TTC549 (cell line): ENCODE results near the gene CHN2.

Experiments
- FAIRE-seq: peaks from 2 replicates; lab custom pipeline; 2012; peaks lifted over from hg19 to GRCh38; lab: Jason Lieb, UNC

CHN2 gene

DNA sequence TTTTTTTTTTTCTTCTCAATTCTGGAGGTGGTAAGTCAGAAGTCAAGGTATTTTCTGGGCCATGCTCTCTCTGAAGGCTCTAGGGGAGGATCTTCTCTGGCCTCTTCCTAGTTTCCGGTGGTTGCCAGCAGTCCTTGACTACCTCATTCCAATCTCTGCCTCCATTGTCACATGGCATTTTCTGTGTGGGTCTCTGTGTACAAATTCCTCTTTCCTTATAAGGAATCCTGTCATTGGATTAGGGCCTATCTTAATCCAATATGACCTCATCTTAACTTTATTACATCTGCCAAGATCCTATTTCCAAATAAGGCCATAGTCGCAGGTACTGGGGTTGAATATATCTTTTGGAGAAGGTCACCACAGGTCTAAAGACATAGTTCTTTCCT is 239.8 kb downstream of the CHN2 start:
- FAIRE-seq, result no peak

DNA sequence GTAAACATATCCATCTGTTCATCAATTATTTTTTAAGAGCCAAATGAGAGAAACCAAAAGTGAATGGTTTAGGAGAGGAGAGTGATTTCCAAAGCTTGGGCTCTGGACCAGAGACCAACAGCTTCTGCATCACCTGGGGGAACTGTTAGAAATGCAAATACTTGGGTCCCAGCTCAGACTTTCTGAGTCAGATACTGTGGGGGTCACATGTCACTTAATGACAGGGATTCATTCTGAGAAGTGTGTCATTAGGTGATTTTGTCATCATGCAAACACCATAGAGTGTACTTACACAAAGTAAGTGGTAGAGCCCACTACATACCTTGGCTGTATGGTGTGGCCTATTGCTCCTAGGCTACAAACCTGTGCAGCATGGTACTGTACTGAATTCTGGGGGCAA is 240.6 kb downstream of the CHN2 start:
- no peak for FAIRE-seq

DNA sequence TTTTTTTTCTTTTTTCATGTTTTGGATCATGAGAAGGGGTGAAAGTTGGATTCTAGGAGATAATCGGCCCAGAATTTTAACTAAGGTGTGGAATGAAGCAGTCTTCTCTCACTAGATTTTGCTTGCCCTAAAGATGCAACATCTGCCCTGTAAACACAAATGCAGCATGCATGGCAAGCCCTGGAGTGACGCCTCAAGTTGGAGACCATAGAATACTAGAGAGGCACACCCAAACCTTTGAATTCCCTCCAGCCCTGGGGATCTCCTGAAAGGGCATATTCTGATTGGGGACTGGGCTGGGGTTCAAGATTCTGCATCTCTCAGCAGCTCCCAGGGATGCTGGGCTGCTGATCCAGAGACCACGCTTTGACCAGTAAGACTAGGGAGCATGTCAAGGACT is 241.3 kb downstream of the CHN2 start:
- no peak for FAIRE-seq

DNA sequence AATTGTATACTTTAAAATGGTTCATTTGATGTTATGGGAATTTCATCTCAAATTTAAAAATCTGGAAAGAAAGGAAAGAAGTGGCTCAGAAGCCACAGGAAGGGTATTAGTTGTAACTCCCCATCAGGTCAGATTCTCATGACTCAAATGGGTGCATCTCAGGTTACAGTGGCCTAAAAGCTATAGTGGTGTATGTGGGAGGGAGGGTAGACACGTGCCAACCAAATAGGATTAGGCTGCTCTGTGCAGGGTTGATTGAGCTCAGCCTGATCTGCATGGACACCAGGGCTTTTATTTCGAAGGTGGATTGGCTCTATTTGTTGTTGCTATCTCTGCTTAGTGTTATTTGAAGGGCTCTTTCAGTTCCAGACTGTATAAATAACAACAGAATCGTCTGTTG is 247.6 kb downstream of the CHN2 start:
- no peak for FAIRE-seq

DNA sequence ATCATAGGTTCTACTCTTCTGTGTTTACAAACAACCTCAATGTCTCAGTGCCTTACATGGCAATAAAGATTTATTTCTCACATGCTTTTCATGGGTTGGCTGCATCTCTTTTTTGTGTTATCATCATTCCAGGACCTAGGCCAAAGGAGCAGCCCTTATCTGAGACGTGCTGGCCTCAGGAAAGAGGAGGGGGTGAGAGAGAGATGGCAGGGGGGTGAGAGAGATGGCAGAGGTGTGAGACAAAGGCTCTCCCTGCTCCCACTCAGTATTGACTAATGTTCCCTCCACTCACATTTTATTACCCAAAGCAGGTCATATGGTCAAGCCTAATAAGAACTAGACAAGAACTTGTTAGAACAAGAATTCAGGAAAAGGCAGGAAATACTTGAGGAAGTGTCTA is 249.0 kb downstream of the CHN2 start:
- no peak for FAIRE-seq

DNA sequence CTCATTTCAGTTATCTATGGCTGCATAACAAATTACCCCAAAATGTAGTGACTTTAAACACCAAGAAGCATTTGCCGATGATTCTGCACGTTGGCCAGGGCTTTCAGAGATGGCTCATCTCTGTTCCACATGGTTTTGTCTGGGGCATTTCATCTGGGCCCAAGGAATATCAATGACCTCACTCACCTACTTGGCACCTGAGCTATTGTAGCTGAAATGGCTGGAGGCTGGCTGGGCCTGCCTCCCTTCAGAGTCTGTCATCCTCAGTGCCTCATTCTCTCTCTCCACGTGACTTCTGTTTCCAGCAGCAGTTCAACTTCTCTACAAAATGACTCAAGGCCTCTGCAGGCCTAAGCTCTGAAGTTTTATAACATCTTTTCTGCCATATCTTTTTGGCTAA is 249.7 kb downstream of the CHN2 start:
- no peak for FAIRE-seq

DNA sequence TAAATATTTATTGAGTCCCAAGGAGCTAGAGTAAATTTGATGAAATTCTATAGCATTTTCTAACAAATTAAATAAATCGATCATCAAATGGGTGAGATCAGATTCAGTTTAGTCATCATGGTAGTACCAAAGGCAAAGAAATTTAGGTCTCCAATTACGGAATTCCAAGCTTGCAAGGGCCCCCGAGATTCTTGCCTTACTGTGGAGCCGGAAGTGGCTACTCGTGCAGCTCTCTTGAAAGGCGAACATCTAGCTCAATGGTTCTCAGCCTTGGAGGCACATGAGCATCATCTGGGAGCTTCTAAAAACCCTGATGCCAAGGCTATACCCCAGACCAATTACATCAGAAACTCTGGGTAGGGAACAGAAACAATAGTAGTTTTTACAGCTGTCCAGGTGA is 251.2 kb downstream of the CHN2 start:
- FAIRE-seq, result no peak

DNA sequence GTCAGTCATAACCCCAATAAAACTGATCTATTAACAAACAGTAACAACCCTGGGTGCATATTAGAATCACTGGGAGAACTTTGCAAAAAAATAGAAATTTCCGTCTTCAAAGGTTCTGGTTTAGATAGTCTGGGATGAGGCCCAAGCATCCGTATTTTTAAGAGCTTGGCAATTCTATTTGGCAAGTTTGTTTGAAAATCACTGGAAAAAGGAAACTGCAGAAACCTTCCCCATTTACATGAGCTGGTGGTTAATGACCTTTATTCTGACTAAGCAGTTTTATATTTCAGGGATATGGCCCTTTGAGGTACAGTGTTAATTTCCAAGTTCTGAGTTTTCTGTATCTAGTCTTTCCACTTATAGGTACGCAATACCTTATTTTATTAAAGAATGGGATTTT is 253.3 kb downstream of the CHN2 start:
- no peak for FAIRE-seq

DNA sequence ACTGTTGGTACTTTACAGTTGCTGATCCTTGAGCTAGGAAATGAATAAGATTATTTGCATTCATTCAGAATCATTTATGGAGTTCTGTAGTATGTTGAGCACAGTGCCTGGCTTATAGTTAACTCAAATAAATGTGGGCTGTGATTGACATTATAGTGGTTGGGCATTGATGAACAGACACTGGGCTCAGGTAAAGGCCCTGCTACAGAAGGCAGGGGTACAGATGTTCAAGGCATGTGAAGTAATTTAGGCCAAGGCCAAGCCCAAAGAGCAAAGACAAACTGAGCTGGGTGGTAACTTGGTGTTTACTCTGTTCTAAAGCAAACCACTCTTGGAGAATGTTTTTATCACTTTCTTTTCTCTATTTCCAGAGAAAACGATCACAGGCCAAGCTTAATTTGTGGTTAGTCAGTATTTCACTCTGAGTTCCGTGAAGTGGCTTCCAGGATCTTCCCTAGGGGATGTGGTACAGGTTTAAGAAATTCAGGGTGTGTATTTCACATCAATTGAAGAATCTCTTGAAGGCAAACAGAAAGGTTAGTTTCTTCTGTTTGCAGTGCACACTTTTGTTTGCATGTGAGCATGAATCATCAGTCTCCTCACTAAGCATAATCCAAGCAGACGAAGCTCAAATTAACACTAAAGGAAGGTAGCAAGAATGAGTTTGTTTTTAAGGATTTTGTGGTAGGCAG is 255.1 kb downstream of the CHN2 start:
- FAIRE-seq, result no peak

DNA sequence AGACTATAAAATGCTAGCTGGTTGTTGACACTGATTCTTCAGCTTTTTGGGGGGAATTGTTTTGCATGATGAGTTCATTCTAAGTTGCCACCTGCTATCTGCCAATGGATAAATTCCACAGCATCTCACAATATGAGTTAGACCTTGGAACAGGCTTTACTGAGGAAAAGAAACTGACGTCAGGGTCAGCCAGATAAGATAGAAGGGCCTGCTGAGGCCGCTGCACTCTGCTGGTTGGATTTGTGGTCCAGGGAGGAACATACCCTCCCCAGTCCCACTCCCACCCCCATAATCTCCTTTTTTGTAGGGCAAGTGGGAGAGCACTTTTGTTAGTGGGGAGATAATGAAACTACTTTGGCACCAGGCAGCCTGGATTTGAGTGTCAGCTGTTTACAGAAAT is 258.4 kb downstream of the CHN2 start:
- FAIRE-seq, result no peak

DNA sequence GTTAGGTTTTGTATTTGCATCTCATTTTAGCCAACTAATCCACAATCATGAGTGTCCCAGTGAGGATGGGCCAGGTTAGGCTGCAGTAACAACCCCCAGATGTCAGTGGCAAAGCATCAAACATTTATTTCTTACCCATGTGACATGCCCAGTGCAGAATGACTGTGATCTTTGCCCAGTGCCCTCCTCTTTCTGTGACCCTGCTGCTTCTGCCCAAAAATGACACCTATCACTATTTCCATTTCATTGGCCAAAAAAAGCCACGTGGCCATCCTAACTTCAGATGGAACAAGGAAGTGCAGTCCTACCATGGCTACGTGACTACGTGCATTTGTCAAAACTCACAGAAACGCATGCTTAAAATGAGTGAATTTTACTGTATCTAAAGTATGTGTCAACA is 259.9 kb downstream of the CHN2 start:
- FAIRE-seq, result no peak

DNA sequence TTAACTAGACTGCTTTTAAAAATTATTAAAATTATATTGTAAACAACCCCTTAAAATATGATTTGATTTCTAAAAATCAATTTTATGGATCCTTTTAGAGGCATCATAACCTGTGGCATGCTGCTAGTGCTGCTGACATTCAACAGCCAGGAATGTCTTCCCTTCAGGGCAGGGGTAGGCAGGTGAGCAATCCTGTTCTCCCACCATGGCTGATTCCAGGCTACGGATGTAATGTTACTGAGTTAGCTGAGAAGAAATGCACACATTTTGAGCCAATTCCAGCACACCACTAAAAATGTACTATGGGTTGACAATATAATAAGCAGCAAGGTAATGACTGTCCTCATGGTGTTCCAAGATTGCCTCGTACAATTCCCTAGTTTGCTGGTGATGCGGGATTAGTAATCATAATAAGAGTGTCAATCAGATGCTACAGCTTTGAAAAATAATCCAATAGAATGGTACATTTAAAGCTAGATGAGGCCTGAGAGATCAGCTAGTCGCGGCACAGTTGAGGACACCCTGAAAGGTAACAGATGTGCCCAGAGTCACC is 260.4 kb downstream of the CHN2 start:
- no peak for FAIRE-seq

DNA sequence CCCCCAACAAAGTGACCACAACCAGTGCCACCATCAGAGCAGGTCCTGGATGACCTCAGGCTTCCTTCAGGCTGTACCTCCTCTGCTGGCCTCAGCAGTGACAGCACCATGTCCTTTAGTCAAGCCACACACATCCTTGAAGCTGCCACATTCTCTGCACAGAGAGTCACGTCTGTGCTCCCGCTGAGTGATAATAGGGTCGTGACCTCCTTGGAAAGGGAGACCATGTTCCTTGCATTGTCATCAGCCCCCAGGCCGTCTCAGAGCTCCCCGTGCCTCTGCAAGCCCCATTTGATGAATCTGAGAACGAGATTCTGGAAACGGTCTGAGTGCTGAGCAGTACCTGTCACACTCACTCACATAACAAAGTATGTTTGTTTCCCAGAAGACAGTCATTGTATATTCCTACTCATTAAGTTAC is 262.6 kb downstream of the CHN2 start:
- no peak for FAIRE-seq

DNA sequence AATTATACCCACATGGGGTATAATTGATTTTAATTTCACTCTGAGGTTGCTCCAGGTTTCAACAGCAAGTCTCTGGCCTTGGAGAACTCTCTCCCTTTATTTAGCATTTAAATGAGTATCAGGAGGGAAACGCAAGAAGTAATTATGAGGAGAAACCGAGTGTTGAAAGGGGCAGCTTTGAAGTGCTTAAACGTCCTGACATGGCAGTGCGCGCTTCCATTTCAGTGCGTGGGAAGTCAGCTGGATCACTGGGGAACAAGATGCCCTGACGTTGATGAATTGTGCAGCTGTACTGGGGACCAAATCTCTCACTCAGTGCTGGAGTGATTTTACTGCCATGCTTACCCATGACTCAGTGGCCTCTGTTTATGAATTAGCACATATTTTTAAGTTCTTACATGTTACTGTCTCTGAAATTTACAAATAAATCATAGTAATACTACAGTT is 263.0 kb downstream of the CHN2 start:
- no peak for FAIRE-seq

DNA sequence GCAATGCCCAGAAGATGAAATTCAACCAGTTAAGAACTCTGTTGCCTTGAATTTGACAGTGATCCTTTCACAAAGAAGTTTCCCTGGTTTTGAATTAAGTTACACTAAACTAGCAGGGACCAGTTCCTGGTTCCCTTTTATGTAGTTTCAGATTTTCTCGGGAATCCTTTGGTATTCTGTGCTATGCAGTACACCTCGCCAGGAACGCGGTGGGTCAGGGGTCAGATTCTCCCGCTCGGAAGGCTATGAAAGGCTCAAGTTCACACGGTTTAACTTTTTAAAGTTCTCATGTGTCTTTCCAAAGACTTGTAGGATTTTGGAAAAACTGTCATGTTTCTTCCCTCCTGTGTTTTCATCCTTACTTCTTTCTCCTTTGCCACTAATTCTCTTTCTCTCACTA is 264.4 kb downstream of the CHN2 start:
- no peak for FAIRE-seq

DNA sequence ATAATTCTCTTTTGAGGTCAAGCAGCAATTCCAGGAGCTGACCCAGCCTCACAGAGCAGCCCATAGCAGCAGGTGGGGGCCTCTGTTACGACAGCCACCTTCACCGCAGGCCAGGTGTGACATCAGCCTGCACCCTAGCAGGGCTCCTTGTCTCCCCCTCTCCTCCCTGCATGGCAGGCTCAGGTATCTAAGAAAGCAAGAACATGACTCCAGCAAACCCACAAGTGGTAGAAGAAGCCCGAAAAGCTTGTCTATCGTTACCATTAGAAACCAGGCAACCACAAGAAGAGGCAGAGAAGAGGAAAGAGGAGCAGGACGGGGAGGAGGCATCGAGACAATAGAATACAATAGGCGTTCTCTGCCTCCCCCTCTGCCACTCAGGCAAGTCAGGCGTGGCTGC is 265.0 kb downstream of the CHN2 start:
- no peak for FAIRE-seq

DNA sequence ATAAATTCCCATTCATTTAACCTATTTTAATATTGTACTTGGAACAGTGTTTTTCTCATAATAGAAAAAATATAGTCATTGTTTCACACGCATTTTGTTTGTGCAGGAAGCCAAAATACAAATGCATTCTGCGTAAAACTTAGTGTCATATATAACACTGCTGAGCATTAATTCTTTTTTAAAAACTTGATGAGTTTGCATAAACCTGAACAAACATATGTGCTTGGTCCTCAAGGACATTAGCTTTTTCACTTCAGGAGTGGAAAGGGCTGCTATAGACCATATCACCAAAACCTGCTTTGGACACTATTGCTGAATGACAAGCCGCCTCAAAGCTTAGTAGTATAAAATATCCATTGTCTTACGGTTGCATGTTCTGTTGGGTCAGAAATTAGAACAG is 267.4 kb downstream of the CHN2 start:
- no peak for FAIRE-seq

DNA sequence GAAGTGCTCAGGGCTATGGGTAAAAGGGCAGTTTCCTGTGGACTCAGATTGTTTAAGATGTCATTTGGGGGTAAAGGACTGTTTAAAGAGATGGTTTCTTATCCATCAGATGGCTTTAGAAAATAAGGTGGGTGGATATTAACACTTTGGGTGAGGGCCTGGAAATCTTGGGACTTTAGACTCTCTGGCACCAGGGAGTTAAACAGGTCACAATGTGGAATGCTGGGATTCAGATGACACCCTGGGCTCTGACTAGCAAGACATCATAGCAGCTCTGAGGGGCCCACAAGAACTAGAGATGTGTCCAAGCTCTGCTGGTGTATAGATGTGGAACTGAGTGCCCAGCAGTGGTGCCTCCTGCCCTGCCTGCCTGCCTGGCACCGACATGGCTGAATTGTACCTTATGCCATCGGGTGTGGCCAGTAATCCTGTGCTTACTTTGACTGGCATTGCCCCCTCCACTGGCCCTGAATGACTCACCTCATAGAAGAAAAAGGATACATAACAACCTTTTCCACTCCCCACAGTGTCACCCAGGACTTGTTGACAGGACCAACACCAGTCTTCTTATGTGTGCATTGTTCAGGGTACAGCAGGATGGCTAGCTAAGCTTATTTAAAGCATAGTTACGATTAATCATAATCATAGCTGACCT is 269.1 kb downstream of the CHN2 start:
- no peak for FAIRE-seq

DNA sequence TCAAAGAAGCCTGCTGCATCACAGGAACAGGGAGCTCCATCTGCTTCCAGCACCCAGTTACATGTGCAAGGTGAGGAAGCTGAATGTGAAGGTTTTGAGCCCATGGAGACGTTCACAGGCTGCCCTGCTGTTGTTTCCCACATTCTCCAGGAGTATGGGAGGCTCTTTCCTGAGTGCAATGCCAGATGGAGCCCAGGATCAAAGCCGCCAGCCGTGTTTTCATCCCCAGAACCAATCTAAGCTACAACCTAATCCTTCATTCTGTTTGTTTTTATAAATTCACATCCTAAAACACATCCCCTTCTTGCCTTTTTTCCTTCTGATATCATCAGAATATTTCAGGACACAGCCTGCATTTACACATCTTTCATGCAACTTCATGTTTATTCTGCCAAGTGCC is 270.2 kb downstream of the CHN2 start:
- no peak for FAIRE-seq

DNA sequence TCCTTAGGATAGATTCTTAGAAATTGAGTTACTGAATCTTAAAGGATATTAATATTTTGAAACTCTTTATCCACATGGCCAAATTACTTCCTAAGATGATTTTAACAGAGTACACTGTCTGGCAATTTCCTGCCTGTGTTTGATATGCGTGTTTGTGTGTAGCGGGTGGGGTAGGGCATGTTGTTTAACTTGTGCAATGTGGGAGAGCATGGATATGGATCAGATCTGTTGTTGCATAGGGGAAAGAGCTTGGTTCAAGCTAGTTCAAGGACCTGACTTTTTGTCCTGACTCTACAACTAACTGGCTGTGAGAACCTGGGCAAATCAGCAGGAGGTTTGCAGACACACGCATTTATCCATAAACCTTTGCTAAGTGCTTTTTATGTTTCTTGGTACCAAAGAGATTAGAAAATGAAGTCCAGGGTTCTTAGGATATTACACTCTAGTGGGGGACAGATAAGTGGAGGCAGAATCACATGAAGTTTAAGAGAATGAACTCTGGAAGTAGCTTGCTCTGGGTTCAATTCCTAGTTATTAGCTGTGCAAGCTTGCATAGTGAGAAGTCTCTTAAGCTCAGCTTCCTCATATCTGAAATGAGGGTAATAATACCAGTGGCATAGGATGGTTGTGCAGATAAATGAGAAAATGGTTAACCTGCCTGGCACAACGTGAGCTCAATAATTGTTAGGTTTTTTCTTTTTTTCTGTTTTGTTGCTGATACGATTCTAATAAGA is 272.8 kb downstream of the CHN2 start:
- no peak for FAIRE-seq

DNA sequence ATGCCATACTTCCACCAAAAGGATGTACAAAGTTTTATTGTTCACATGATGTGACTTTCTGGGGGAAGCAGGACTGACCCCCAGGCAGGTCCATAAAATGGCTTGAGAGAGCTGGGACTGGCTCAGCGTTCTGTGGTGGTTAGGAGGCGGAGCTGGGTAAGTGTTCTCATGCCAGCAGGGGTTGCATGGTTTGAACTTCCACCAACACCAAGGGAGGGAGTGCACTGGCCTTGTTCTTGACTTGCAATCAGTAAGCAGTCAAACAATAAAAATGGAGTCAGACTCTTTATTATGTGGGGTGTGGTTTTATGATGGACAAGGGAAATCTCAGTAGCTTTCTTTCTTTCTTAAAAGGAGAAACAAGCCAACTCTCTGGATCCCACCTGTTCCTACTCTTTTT is 273.6 kb downstream of the CHN2 start:
- FAIRE-seq, result no peak

DNA sequence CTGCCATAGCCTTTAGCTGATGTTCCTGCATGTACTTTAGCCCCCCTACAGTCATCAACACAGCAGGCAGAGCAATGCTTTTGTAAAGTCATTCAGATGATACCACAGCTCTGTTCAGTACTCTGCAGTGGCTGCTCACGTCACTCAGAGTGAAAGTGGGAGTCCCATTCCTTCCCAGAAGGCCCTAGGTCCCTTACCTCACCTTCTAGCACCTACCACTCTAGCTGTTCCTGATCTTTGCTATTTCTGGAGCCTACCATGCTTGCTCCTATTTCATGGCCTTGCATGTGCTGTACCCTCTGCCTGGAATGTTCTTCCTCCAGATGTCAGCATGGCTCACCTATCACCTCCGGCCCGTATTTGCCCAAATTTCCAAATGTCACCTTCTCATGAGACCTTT is 274.7 kb downstream of the CHN2 start:
- FAIRE-seq, result no peak

DNA sequence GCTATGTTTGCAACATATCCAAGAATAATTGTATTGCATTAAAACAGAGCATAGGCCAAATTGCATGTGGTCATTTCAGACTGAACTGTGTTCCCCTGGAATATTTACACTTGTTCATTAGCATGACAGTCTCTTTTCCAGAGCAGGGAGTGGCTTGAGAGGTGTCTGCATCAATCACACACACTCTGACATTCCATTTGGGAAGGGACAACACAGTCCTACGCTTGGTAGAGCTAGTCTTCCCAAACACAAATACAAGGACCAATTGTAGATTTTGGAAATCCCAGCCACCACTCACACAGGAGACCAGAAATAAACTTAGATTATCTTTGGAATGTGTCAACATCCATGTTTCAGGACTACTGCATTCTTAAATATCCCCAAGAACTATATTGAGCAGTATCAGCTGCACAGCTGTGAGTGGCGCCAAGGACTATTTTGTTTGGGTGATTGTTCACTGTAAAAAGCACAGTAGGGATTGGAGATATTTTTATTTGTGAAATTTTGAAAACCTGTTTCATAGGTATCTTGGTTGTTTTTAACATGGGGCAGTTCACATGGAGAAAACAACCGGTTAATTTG is 275.5 kb downstream of the CHN2 start:
- no peak for FAIRE-seq
